H1 (cell line): ENCODE measurements around the gene TRIM31. TPM values are rescaled to one million over a fixed set of nuclear protein-coding genes. Genes with fewer than 3 reads are reported as not detected.

ENCODE experiments used
- CTCF ChIA-PET: fragments of 300-600 bp; sonication (Branson Sonifier 250); formaldehyde crosslinking; loops from one replicate; lab custom pipeline; 2021; ENCODE audit not compliant: partially characterized antibody; lab: Charles Lee
- POLR2A ChIA-PET: fragments of 300-600 bp; sonication (Branson Sonifier 250); formaldehyde crosslinking; loops from one replicate; lab custom pipeline; 2021; ENCODE audit warnings: inconsistent platforms; ENCODE audit not compliant: partially characterized antibody; lab: Charles Lee
- DNase-seq, 2 experiments: peaks; one replicate each; pipeline versions ENCODE4 v3.0.0 to v3.0.0-alpha.2; 2010 to 2022; ENCODE audit warnings: low spot score in 2 of 2, low read depth in 1 of 2, mixed read lengths in 1 of 2
- FAIRE-seq: peaks from 2 replicates; lab custom pipeline; 2011; peaks lifted over from hg19 to GRCh38; lab: Jason Lieb, UNC
- H2AFZ ChIP-seq: 2 replicates; pipeline ENCODE4 v1.8.1; 2012; ENCODE audit warnings: low read length, inconsistent platforms
- H2AK5ac ChIP-seq: 2 replicates; pipeline ENCODE4 v1.6.1; 2013; ENCODE audit warnings: low read depth, low read length
- H2BK120ac ChIP-seq: replicated peaks from 2 replicates; pipeline ENCODE3; 2013; ENCODE audit warnings: low read depth, low read length, inconsistent platforms
- H2BK12ac ChIP-seq: 2 replicates; pipeline ENCODE4 v1.6.1; 2013; ENCODE audit warnings: low read depth, low read length
- H2BK15ac ChIP-seq: 2 replicates; pipeline ENCODE4 v1.6.1; 2013; ENCODE audit warnings: low read length
- H2BK20ac ChIP-seq: 2 replicates; pipeline ENCODE4 v1.6.1; 2013; ENCODE audit warnings: low read length
- H2BK5ac ChIP-seq: 2 replicates; pipeline ENCODE4 v1.6.1; 2013; ENCODE audit warnings: low read depth, low read length
- H3K14ac ChIP-seq: 2 replicates; pipeline ENCODE4 v1.6.1; 2013; ENCODE audit warnings: inconsistent platforms; ENCODE audit not compliant: insufficient read length
- H3K18ac ChIP-seq: 2 replicates; pipeline ENCODE4 v1.6.1; 2013; ENCODE audit warnings: low read length; ENCODE audit errors: extremely low read depth
- H3K23ac ChIP-seq: 2 replicates; pipeline ENCODE4 v1.6.1; 2013; ENCODE audit warnings: inconsistent platforms; ENCODE audit not compliant: insufficient read length
- H3K23me2 ChIP-seq: 2 replicates; pipeline ENCODE4 v1.6.1; 2013; ENCODE audit warnings: low read depth, low read length
- H3K27ac ChIP-seq: 2 replicates; pipeline ENCODE4 v1.6.1; 2011; ENCODE audit warnings: low read depth, low read length, inconsistent platforms
- H3K27me3 ChIP-seq, 4 experiments: replicated peaks in 1 of 4; 1 replicate in 1 of 4; 2 replicates in 3 of 4; pipeline versions ENCODE4 v1.6.1 to v1.8.1; 2011 to 2013; ENCODE audit warnings: low read length in 3 of 4, mild to moderate bottlenecking in 3 of 4, inconsistent platforms in 2 of 4, mixed read lengths in 2 of 4, moderate library complexity in 1 of 4; ENCODE audit not compliant: control insufficient read depth in 3 of 4, insufficient read depth in 3 of 4; ENCODE audit errors: extremely low read depth in 1 of 4
- H3K36me3 ChIP-seq, 4 experiments: 2 replicates each; pipeline versions ENCODE4 v1.6.1 to v1.8.1; 2011 to 2013; ENCODE audit warnings: mild to moderate bottlenecking in 4 of 4, low read length in 3 of 4, moderate library complexity in 2 of 4, control low read depth in 1 of 4, inconsistent platforms in 1 of 4; ENCODE audit not compliant: insufficient read depth in 4 of 4, control insufficient read depth in 2 of 4
- H3K4ac ChIP-seq: replicated peaks from 2 replicates; pipeline ENCODE3; 2013; ENCODE audit warnings: low read length, low read depth, mixed read lengths, inconsistent platforms; ENCODE audit not compliant: insufficient read length
- H3K4me1 ChIP-seq, 4 experiments: replicated peaks in 1 of 4; 1 replicate in 1 of 4; 2 replicates in 3 of 4; pipeline versions ENCODE4 v1.6.1 to v1.8.1; 2011 to 2013; ENCODE audit warnings: low read length in 3 of 4, inconsistent platforms in 2 of 4, mixed read lengths in 1 of 4; ENCODE audit not compliant: insufficient read depth in 4 of 4, control insufficient read depth in 3 of 4
- H3K4me2 ChIP-seq, 2 experiments: 2 replicates each; pipeline versions ENCODE4 v1.6.1 to v1.8.1; 2011 to 2013; ENCODE audit warnings: low read depth in 2 of 2, low read length in 2 of 2, control low read depth in 1 of 2, inconsistent platforms in 1 of 2, mild to moderate bottlenecking in 1 of 2; ENCODE audit not compliant: insufficient read depth in 1 of 2
- H3K4me3 ChIP-seq, 4 experiments: fragments of 200-600, 300-600 bp in 1 of 4; sonication (generic), shearing (Covaris generic), sonication (Bioruptor Twin) in 1 of 4; 2 replicates each; pipeline versions ENCODE4 v1.5.1 to v1.8.1; 2011 to 2016; ENCODE audit warnings: low read length in 4 of 4, low read depth in 3 of 4, control low read depth in 2 of 4, inconsistent platforms in 2 of 4, mild to moderate bottlenecking in 2 of 4, mixed read lengths in 1 of 4, moderate library complexity in 1 of 4; ENCODE audit not compliant: insufficient read depth in 2 of 4; ENCODE audit errors: extremely low read depth in 1 of 4
- H3K56ac ChIP-seq: replicated peaks from 2 replicates; pipeline ENCODE3; 2013; ENCODE audit warnings: low read depth, mild to moderate bottlenecking, mixed read lengths, low read length, inconsistent platforms; ENCODE audit not compliant: insufficient read length
- H3K79me1 ChIP-seq: 2 replicates; pipeline ENCODE4 v1.6.1; 2013; ENCODE audit warnings: low read depth, low read length, control low read depth
- H3K79me2 ChIP-seq, 2 experiments: 2 replicates each; pipeline versions ENCODE4 v1.6.1 to v1.8.1; 2012 to 2013; ENCODE audit warnings: low read length in 2 of 2, mild to moderate bottlenecking in 2 of 2, inconsistent platforms in 1 of 2; ENCODE audit not compliant: insufficient read depth in 2 of 2, control insufficient read depth in 1 of 2
- H3K9ac ChIP-seq, 4 experiments: replicated peaks in 1 of 4; 1 replicate in 1 of 4; 2 replicates in 3 of 4; pipeline versions ENCODE4 v1.6.1 to v1.8.1; 2011 to 2013; ENCODE audit warnings: low read depth in 3 of 4, low read length in 3 of 4, control low read depth in 2 of 4, mild to moderate bottlenecking in 2 of 4, moderate library complexity in 2 of 4, inconsistent platforms in 1 of 4; ENCODE audit errors: extremely low read depth in 1 of 4
- H3K9me3 ChIP-seq, 2 experiments: 2 replicates each; pipeline versions ENCODE4 v1.6.1 to v1.8.1; 2012 to 2013; ENCODE audit warnings: mild to moderate bottlenecking in 2 of 2, moderate library complexity in 2 of 2, control low read depth in 1 of 2, inconsistent platforms in 1 of 2, low read depth in 1 of 2, low read length in 1 of 2, mixed read lengths in 1 of 2; ENCODE audit not compliant: insufficient read depth in 2 of 2
- H4K20me1 ChIP-seq, 2 experiments: replicated peaks in 1 of 2; 2 replicates each; pipeline versions ENCODE3 to v1.8.1; 2011 to 2013; ENCODE audit warnings: inconsistent platforms in 2 of 2, low read length in 2 of 2, mild to moderate bottlenecking in 1 of 2; ENCODE audit not compliant: insufficient read depth in 2 of 2, control insufficient read depth in 1 of 2
- H4K5ac ChIP-seq: 2 replicates; pipeline ENCODE4 v1.6.1; 2013; ENCODE audit warnings: low read length, low read depth, mixed read lengths, inconsistent platforms; ENCODE audit not compliant: insufficient read length
- H4K8ac ChIP-seq: 2 replicates; pipeline ENCODE4 v1.8.0; 2013; ENCODE audit warnings: mild to moderate bottlenecking, moderate library complexity, low read length, inconsistent platforms; ENCODE audit not compliant: insufficient read depth; ENCODE audit errors: extremely low read depth
- H4K91ac ChIP-seq: replicated peaks from 2 replicates; pipeline ENCODE3; 2013; ENCODE audit warnings: low read length, mixed read lengths, inconsistent platforms; ENCODE audit not compliant: insufficient read length
- CEBPB ChIP-seq: IDR thresholded peaks from 2 replicates; pipeline ENCODE4 v1.6.1; 2012; ENCODE audit warnings: low read depth, low read length
- RBBP5 ChIP-seq: IDR thresholded peaks from 2 replicates; pipeline ENCODE4 v1.7.1; 2012; ENCODE audit warnings: low read depth, mild to moderate bottlenecking, inconsistent platforms, low read length, moderate library complexity, borderline replicate concordance
- WGBS, 2 experiments: shearing (Covaris generic) in 1 of 2; methylation state at CpG; one replicate each; pipeline versions ENCODE4 v1.1.6 to v1.1.7; 2013 to 2015; ENCODE audit warnings: low lambda C conversion rate in 2 of 2, mixed read lengths in 2 of 2, inconsistent platforms in 1 of 2, low coverage in 1 of 2, missing lambda C conversion rate in 1 of 2; ENCODE audit not compliant: insufficient replicate concordance in 2 of 2, insufficient coverage in 1 of 2, insufficient read length in 1 of 2; ENCODE audit errors: extremely low coverage in 1 of 2, missing lambda C conversion rate in 1 of 2; 5-methylcytosine and 5-hydroxymethylcytosine counted together
- polyA plus RNA-seq, 7 experiments: library from polyadenylated mRNA; depleted of rRNA in 3 of 7; stranded (reverse) in 5 of 7; unstranded in 2 of 7; fragments of >200 nt in 5 of 7; fragments of 200-250 nt in 2 of 7; gene quantifications; 1 replicate in 5 of 7; 2 replicates in 1 of 7; 4 replicates in 1 of 7; pipeline versions ENCODE4 v1.2.1 to v1.2.3, GENCODE V29; 2011 to 2013; ENCODE audit warnings: missing spikeins in 2 of 7, mixed read lengths in 2 of 7
- total RNA-seq: library from RNA; stranded (reverse); fragmentation: NEBNext Ultra II Directional; extraction: Animal tissue kit (Norgen Biotek cat#: 25700); gene quantifications from 2 replicates; pipeline ENCODE4 v1.2.1, GENCODE V29; 2021

The TRIM31 gene
- total and polyA plus RNA-seq, 2 of the 8 experiments (the other 6 are each of a cell fraction or from before 2014, with no cell fraction given) = not detected

- FAIRE-seq (no peak), DNase-seq (no peak)
- H2BK15ac ChIP-seq = no peak overlapping the region
- no peaks in the 10 kb centered on the region for H3K9me3 ChIP-seq
- H3K79me1 ChIP-seq = no peaks in the 10 kb centered on the region
- no peak overlapping the region for H2BK12ac ChIP-seq
- H4K91ac ChIP-seq = no peak overlapping the region
- H4K5ac ChIP-seq = no peak overlapping the region
- WGBS, 2 experiments = 89% methylated on average over 10 of the region's 10 CpGs; no CpG with 5 or more reads in 1 of the 2 experiments
- H3K4ac ChIP-seq = no peak overlapping the region
- H2AK5ac ChIP-seq = no peak overlapping the region
- H3K79me2 ChIP-seq = no peaks in the 10 kb centered on the region
- TF ChIP-seq RBBP5 (no peak), CEBPB (no peak)
- peaks cover 0 to 3% (median 0%) of the 10 kb centered on the region in 4 experiments; a peak in 2 of 7 replicates for H3K4me1 ChIP-seq
- H3K23me2 ChIP-seq = peaks cover 2% of the 10 kb centered on the region; the same call in 1 of the 2 replicates
- H3K14ac ChIP-seq = no peak overlapping the region
- H3K4me2 ChIP-seq = no peak overlapping the region
- H4K20me1 ChIP-seq = no peaks in the 10 kb centered on the region
- H3K36me3 ChIP-seq = no peaks in the 10 kb centered on the region
- H3K56ac ChIP-seq = no peak overlapping the region
- no peak overlapping the region for H3K23ac ChIP-seq
- H2BK120ac ChIP-seq = no peak overlapping the region
- H2BK20ac ChIP-seq = no peak overlapping the region
- H3K9ac ChIP-seq = no peak overlapping the region
- H2BK5ac ChIP-seq = no peak overlapping the region
- no peak overlapping the region for H3K4me3 ChIP-seq
- ChIA-PET POLR2A (no interaction called here), CTCF (interaction anchor here (0.6 to 6.9 kb wide), 2 partner anchors 10 to 19 kb away, joined by 3 to 50 read pairs; no protein-coding TSS in a partner anchor)
- H3K27ac ChIP-seq = no peak overlapping the region
- no peak overlapping the region for H3K18ac ChIP-seq
- H3K27me3 ChIP-seq = peaks cover 0 to 2% (median 0%) of the 10 kb centered on the region in 4 experiments; a peak in 3 of 7 replicates
- no peak overlapping the region for H4K8ac ChIP-seq
- no peak overlapping the region for H2AFZ ChIP-seq
These were observed 37.9 kb upstream of the TRIM31 start for GRCh38 chr6:30150671-30151395.
